CD4-positive, alpha-beta memory T cell (primary cell): ENCODE measurements around the gene GPR173. TPM values are rescaled to one million over a fixed set of nuclear protein-coding genes. Genes with fewer than 3 reads are reported as not detected.
A peak's percentile ranks its signal among the peaks of the same experiment; 100 is the strongest.

Experiments used
- CTCF ChIA-PET: fragments of 350-600 bp; sonication (Branson Sonifier 250); formaldehyde crosslinking; loops from one replicate; lab custom pipeline; 2021; ENCODE audit warnings: inconsistent platforms; ENCODE audit not compliant: partially characterized antibody; lab: Charles Lee
- POLR2A ChIA-PET: fragments of 350-600 bp; sonication (Branson Sonifier 250); formaldehyde crosslinking; loops from one replicate; lab custom pipeline; 2021; ENCODE audit not compliant: partially characterized antibody; lab: Charles Lee
- DNase-seq, 5 donors: peaks; one replicate each; pipeline versions ENCODE4 v3.0.0 to v3.0.0-alpha.2; 2020 to 2022; ENCODE audit warnings: mixed read lengths in 1 of 5
- H3K27ac ChIP-seq: one replicate; pipeline ENCODE4 v1.7.0; 2013; ENCODE audit warnings: low read depth, low read length
- H3K27me3 ChIP-seq: 2 replicates; pipeline ENCODE4 v1.7.0; 2013; ENCODE audit warnings: mild to moderate bottlenecking, low read length, moderate library complexity; ENCODE audit not compliant: insufficient read depth
- H3K36me3 ChIP-seq: 2 replicates; pipeline ENCODE4 v1.7.0; 2013; ENCODE audit warnings: mild to moderate bottlenecking, low read length, moderate library complexity; ENCODE audit not compliant: insufficient read depth
- H3K4me1 ChIP-seq: 2 replicates; pipeline ENCODE4 v1.7.0; 2013; ENCODE audit warnings: mild to moderate bottlenecking, low read length, moderate library complexity; ENCODE audit not compliant: insufficient read depth
- H3K4me3 ChIP-seq, 2 donors: one replicate each; pipeline ENCODE4 v1.7.0; 2013; ENCODE audit warnings: low read length in 2 of 2, mild to moderate bottlenecking in 1 of 2
- H3K9me3 ChIP-seq, 2 donors: one replicate each; pipeline ENCODE4 v1.7.0; 2013; ENCODE audit warnings: low read length in 2 of 2, control low read depth in 1 of 2; ENCODE audit not compliant: control insufficient read depth in 1 of 2
- H3K27ac Mint-ChIP-seq, 7 donors: one replicate each; pipeline ENCODE4 v1.8.0; 2020 to 2021; ENCODE audit warnings: mixed read lengths in 7 of 7, mild to moderate bottlenecking in 6 of 7, inconsistent platforms in 3 of 7, moderate library complexity in 3 of 7
- H3K27me3 Mint-ChIP-seq, 2 donors: one replicate each; pipeline ENCODE4 v1.8.0; 2020 to 2021; ENCODE audit warnings: mixed read lengths in 2 of 2
- H3K36me3 Mint-ChIP-seq, 2 donors: one replicate each; pipeline ENCODE4 v1.8.0; 2020 to 2021; ENCODE audit warnings: mixed read lengths in 2 of 2, inconsistent platforms in 1 of 2, mild to moderate bottlenecking in 1 of 2
- H3K4me1 Mint-ChIP-seq, 4 donors: one replicate each; pipeline ENCODE4 v1.8.0; 2020 to 2021; ENCODE audit warnings: mixed read lengths in 4 of 4, mild to moderate bottlenecking in 1 of 4
- H3K4me3 Mint-ChIP-seq, 8 donors: one replicate each; pipeline ENCODE4 v1.8.0; 2020 to 2021; ENCODE audit warnings: mixed read lengths in 8 of 8, mild to moderate bottlenecking in 7 of 8, moderate library complexity in 6 of 8, inconsistent platforms in 3 of 8
- H3K9me3 Mint-ChIP-seq, 8 donors: one replicate each; pipeline ENCODE4 v1.8.0; 2020 to 2021; ENCODE audit warnings: mixed read lengths in 8 of 8, mild to moderate bottlenecking in 5 of 8, inconsistent platforms in 3 of 8, moderate library complexity in 1 of 8
- intact Hi-C: fragments of 100-400 bp; cut with micrococcal nuclease; formaldehyde crosslinking; loops from one replicate; pipeline ENCODE4 v1.15.1; 2023
- polyA plus RNA-seq, 2 donors: library from polyadenylated mRNA; unstranded; fragments of 300-500 nt; fragmentation: Illumina TruSeq; gene quantifications; one replicate each; pipeline ENCODE4 v1.2.3, GENCODE V29; 2021
- total RNA-seq, 2 experiments: library from RNA; stranded (reverse); gene quantifications; one replicate each; pipeline ENCODE4 v1.2.3, GENCODE V29; 2021

GPR173 gene
- total and polyA plus RNA-seq, 4 experiments from 2014 or later: not detected

DNA sequence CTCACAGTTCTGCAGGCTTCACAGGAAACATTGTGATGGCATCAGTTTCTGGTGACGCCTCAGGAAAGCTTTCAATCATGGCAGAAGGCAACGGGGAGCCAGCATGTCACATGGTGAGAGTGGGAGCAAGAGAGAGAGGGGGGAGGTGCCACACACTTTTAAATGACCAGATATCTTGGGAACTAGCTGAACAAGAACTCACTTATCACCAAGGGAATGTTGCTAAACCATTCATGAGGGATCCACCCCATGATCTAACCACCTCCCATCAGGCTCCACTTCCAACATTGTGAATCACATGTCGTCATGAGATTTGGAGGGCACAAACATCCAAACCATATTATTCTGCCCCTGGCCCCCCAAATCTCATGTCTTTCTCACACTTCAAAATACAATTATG is 43.3 kb upstream of the GPR173 start:
- Histone ChIP-seq H3K9me3 (no peaks in the 10 kb centered on the region), H3K36me3 (no peaks in the 10 kb centered on the region), H3K4me3 (no peak overlapping the region), H3K4me1 (no peaks in the 10 kb centered on the region), H3K27ac (no peak overlapping the region), H3K27me3 (no peaks in the 10 kb centered on the region)
- Mint-ChIP-seq H3K27me3 (peaks cover 3 to 8% of the 10 kb centered on the region in 2 donors), H3K9me3 (peaks cover 0 to 5% (median 0%) of the 10 kb centered on the region in 8 donors), H3K27ac (no peak overlapping the region), H3K36me3 (no peaks in the 10 kb centered on the region), H3K4me3 (no peak overlapping the region), H3K4me1 (no peaks in the 10 kb centered on the region)
- ChIA-PET POLR2A (no interaction called here), CTCF (no interaction called here)
- DNase-seq: no peak
- intact Hi-C loops: no loop called here

DNA sequence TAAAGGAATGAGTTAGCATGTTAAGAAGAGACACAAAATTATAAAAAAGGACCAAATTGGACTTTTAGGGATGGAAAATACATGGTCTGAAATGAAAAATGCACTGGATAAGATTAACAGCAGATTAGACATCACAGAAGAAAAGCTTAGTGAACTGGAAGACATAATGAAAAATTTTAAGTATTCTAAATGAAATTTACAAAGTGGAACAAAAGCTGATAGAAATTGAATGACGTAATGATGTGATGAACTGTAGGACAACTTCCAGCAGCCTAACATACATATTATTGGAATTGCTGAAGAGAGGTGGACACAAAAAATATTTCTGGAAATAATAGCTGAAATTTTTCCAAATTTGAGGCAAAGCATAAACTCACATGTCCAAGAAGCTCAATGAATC is 39.6 kb upstream of the GPR173 start:
- H3K36me3 ChIP-seq: no peaks in the 10 kb centered on the region
- Mint-ChIP-seq H3K27me3 (peaks cover 3 to 4% of the 10 kb centered on the region in 2 donors), H3K4me1 (no peaks in the 10 kb centered on the region), H3K36me3 (no peaks in the 10 kb centered on the region), H3K9me3 (peaks cover 0 to 5% (median 0%) of the 10 kb centered on the region in 8 donors), H3K4me3 (no peak overlapping the region), H3K27ac (no peak overlapping the region)
- DNase-seq: no peak
- CTCF ChIA-PET: no interaction called here
- no peaks in the 10 kb centered on the region for H3K4me1 ChIP-seq
- no peaks in the 10 kb centered on the region for H3K27me3 ChIP-seq
- no peak overlapping the region for H3K4me3 ChIP-seq
- POLR2A ChIA-PET: no interaction called here
- no peaks in the 10 kb centered on the region for H3K9me3 ChIP-seq
- H3K27ac ChIP-seq: no peak overlapping the region
- intact Hi-C loops: no loop called here

DNA sequence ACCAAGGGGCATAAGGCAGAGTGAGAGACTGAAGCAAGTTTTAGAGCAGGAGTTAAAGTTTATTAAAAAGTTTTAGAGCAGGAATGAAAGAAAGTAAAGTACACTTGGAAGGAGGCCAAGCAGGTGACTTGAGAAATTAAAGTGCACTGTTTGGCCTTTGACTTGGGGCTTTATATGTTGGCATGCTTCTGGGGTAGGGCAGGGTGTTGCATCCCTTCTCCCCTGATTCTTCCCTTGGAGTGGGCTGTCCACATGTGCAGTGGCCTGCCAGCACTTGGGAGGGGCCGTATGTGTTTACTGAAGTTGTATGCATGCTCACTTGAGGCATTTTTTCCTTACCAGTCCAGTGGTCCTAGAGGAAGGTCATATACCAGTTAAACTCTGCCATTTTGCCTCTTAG is 35.3 kb upstream of the GPR173 start:
- POLR2A ChIA-PET: no interaction called here
- H3K4me3 ChIP-seq: no peak overlapping the region
- no peaks in the 10 kb centered on the region for H3K9me3 ChIP-seq
- no peak overlapping the region for H3K27ac ChIP-seq
- no peaks in the 10 kb centered on the region for H3K4me1 Mint-ChIP-seq
- CTCF ChIA-PET: no interaction called here
- H3K36me3 ChIP-seq: no peaks in the 10 kb centered on the region
- H3K27me3 Mint-ChIP-seq: no peaks in the 10 kb centered on the region
- DNase-seq: no peak
- no peak overlapping the region for H3K4me3 Mint-ChIP-seq
- H3K9me3 Mint-ChIP-seq: peaks cover 0 to 3% (median 0%) of the 10 kb centered on the region in 8 donors
- H3K27me3 ChIP-seq: no peaks in the 10 kb centered on the region
- no peaks in the 10 kb centered on the region for H3K4me1 ChIP-seq
- no peak overlapping the region for H3K27ac Mint-ChIP-seq
- no peaks in the 10 kb centered on the region for H3K36me3 Mint-ChIP-seq
- intact Hi-C loops: no loop called here

DNA sequence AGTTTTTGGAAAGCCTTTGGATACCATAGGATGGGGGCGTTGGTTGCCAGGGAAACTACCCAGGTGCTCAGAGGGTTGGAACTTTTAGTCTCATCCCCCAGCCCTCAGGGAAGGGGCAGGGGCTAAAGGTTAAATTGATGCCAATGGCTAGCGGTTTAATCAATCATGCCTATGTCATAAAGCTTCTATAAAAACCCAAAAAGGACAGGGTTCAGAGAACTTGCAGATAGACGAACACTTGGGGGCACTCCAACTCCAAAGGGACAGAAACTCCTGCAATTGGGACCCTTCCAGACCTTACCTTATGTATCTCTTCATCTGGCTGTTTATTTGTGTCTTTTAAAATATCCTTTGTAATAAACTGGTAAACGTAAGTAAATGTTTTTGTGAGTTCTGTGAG is 30.0 kb upstream of the GPR173 start:
- intact Hi-C loops: no loop called here
- POLR2A ChIA-PET: no interaction called here

DNA sequence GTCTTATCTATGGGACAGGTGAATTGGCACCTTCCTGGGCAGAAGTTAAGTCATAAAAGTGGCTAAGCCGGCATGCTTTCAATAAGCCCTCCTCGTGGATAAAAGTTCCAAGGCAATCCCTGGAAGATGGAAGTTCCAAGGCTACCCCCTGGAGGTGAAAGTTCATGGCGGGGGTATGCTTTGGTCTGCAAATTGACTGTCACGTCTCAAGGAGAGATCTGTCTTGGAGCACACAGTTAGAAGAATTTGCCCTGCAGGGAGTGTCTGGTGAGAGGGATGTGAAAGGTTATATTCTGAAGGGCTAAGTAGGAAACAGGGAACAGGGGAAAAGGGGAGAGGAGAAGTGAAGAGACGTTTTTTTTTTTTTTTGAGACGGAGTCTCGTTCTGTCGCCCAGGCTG is 26.2 kb upstream of the GPR173 start:
- Mint-ChIP-seq H3K9me3 (no peaks in the 10 kb centered on the region), H3K27me3 (peaks cover 1 to 7% of the 10 kb centered on the region in 2 donors), H3K36me3 (no peaks in the 10 kb centered on the region), H3K4me3 (no peak overlapping the region), H3K27ac (peak overlapping the region in 1 of 7 donors; percentile 49), H3K4me1 (no peaks in the 10 kb centered on the region)
- Histone ChIP-seq H3K36me3 (no peaks in the 10 kb centered on the region), H3K27ac (no peak overlapping the region), H3K4me1 (no peaks in the 10 kb centered on the region), H3K27me3 (no peaks in the 10 kb centered on the region), H3K9me3 (no peaks in the 10 kb centered on the region), H3K4me3 (no peak overlapping the region)
- ChIA-PET CTCF (no interaction called here), POLR2A (no interaction called here)
- no peak for DNase-seq
- intact Hi-C loops: no loop called here

More for the DNA sequence above, 30.0 kb upstream of the GPR173 start:
- Mint-ChIP-seq H3K9me3 (no peaks in the 10 kb centered on the region), H3K4me1 (no peaks in the 10 kb centered on the region), H3K36me3 (no peaks in the 10 kb centered on the region), H3K27ac (no peak overlapping the region), H3K27me3 (peaks cover 1 to 7% of the 10 kb centered on the region in 2 donors), H3K4me3 (no peak overlapping the region)
- no peak overlapping the region for H3K27ac ChIP-seq
- H3K4me3 ChIP-seq: no peak overlapping the region
- no peaks in the 10 kb centered on the region for H3K4me1 ChIP-seq
- no peaks in the 10 kb centered on the region for H3K36me3 ChIP-seq
- no peaks in the 10 kb centered on the region for H3K27me3 ChIP-seq
- CTCF ChIA-PET: no interaction called here
- DNase-seq: no peak
- no peaks in the 10 kb centered on the region for H3K9me3 ChIP-seq

DNA sequence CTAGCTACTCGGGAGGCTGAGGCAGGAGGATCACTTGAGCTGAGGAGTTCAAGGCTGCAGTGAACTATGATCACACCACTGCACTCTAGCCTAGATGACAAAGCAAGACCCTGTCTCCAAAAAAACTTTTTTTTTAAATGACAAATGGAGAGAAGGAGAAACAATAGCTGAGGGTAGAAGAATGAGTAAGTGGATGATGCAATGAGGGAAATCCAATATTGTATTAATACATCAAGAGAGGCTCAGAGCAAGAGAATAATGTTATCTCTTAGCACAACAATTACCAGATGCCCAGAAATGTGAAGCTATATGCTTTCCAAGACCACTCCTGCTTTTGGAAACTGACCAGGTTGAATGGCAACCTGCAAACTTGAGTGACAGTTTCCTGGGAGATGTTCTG is 19.9 kb upstream of the GPR173 start:
- intact Hi-C loops: no loop called here
- H3K27me3 ChIP-seq: no peaks in the 10 kb centered on the region
- no peaks in the 10 kb centered on the region for H3K36me3 Mint-ChIP-seq
- H3K36me3 ChIP-seq: no peaks in the 10 kb centered on the region
- POLR2A ChIA-PET: no interaction called here
- DNase-seq: no peak
- H3K4me3 ChIP-seq: no peak overlapping the region
- no peak overlapping the region for H3K27ac Mint-ChIP-seq
- H3K9me3 ChIP-seq: no peaks in the 10 kb centered on the region
- H3K27me3 Mint-ChIP-seq: no peaks in the 10 kb centered on the region
- CTCF ChIA-PET: no interaction called here
- H3K4me1 Mint-ChIP-seq: no peaks in the 10 kb centered on the region
- no peaks in the 10 kb centered on the region for H3K4me1 ChIP-seq
- no peak overlapping the region for H3K27ac ChIP-seq
- H3K4me3 Mint-ChIP-seq: no peak overlapping the region
- H3K9me3 Mint-ChIP-seq: peaks cover 0 to 2% (median 0%) of the 10 kb centered on the region in 8 donors

- ChIA-PET POLR2A (no interaction called here), CTCF (no interaction called here)
- intact Hi-C loops: no loop called here
- no peaks in the 10 kb centered on the region for H3K36me3 Mint-ChIP-seq
- H3K27me3 Mint-ChIP-seq: peaks cover 1 to 4% of the 10 kb centered on the region in 2 donors
- H3K27ac Mint-ChIP-seq: no peak overlapping the region
- no peak overlapping the region for H3K4me3 Mint-ChIP-seq
- Histone ChIP-seq H3K27me3 (no peaks in the 10 kb centered on the region), H3K9me3 (no peaks in the 10 kb centered on the region), H3K4me1 (no peaks in the 10 kb centered on the region), H3K36me3 (no peaks in the 10 kb centered on the region), H3K27ac (no peak overlapping the region), H3K4me3 (no peak overlapping the region)
- peaks cover 0 to 4% (median 0%) of the 10 kb centered on the region in 8 donors for H3K9me3 Mint-ChIP-seq
- no peak for DNase-seq
- no peaks in the 10 kb centered on the region for H3K4me1 Mint-ChIP-seq
These were observed 17.2 kb upstream of the GPR173 start for GRCh38 chrX:53031380-53031779.

- ChIA-PET CTCF (no interaction called here), POLR2A (no interaction called here)
- no peak for DNase-seq
- Mint-ChIP-seq H3K27me3 (peaks cover 2 to 4% of the 10 kb centered on the region in 2 donors), H3K36me3 (no peaks in the 10 kb centered on the region), H3K4me3 (no peak overlapping the region), H3K4me1 (no peaks in the 10 kb centered on the region), H3K9me3 (peaks cover 0 to 2% (median 0%) of the 10 kb centered on the region in 8 donors), H3K27ac (no peak overlapping the region)
- intact Hi-C loops: no loop called here
- no peak overlapping the region for H3K27ac ChIP-seq
- no peaks in the 10 kb centered on the region for H3K27me3 ChIP-seq
- no peaks in the 10 kb centered on the region for H3K9me3 ChIP-seq
- no peak overlapping the region for H3K4me3 ChIP-seq
- no peaks in the 10 kb centered on the region for H3K4me1 ChIP-seq
- H3K36me3 ChIP-seq: no peaks in the 10 kb centered on the region
These were observed 12.4 kb upstream of the GPR173 start for GRCh38 chrX:53036149-53036548.
